GM21515 (cell line): ENCODE results near the gene TMEM200B.
"Not testable (repeated sequence)": the region's sequence is repeated elsewhere in the genome, so short reads cannot be mapped to it uniquely, and the experiment has no call there.

Source experiments
- ATAC-seq: cut with Tn5 transposase; IDR thresholded peaks from one replicate; pipeline ENCODE4 v1.9.1; 2021; ENCODE audit not compliant: unreplicated experiment

Gene TMEM200B

GRCh38 chr1:29134695-29135028 is 11.0 kb upstream of the TMEM200B start:
- ATAC-seq: no peak

- no peak for ATAC-seq
Measured at GRCh38 chr1:29133861-29134694, 10.4 kb upstream of the TMEM200B start.

- ATAC-seq: not testable (repeated sequence)
Measured at GRCh38 chr1:29131056-29131455, 7.4 kb upstream of the TMEM200B start.

DNA sequence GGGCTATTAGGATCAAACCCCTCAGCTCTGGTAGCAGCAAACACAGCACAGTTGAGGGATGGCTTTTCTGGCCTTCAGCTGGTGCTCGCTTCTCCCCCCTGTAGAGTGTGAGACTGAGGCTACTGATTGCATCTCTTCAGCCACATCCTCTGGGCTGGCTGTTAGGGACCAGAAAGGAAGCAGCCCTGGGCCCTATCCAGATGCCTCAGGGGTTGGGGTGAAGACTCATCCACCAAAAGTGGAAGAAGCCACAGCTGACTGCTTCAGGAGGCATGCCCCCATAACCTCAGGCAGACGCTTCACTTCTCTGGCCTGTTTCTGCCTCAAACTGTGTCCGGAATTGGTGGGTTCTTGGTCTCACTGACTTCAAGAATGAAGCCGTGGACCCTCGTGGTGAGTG is 6.2 kb upstream of the TMEM200B start:
- ATAC-seq: no peak

DNA sequence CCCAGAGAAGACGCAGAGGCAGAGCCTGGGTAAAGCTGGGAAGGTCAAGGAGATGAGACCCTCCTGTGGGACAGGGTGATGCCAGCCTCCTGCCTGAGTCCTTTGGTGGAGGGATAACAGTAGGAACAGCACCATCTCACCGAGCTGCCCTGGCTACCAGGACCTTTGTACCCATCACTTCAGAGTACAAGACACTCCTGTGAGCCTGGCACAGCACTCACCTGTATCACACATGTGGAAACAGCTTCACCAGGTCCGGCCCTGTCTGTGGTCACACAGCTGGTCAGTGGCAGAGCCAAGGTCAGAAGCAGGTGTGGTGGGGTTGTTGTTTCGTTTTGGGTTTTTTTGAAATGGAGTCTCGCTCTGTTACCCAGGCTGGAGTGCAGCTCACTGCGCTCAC is 5.0 kb upstream of the TMEM200B start:
- ATAC-seq: no peak

- no peak for ATAC-seq
Measured at GRCh38 chr1:29126198-29126597, 2.5 kb upstream of the TMEM200B start.

- no peak for ATAC-seq
Measured at GRCh38 chr1:29125788-29126187, 2.1 kb upstream of the TMEM200B start.

DNA sequence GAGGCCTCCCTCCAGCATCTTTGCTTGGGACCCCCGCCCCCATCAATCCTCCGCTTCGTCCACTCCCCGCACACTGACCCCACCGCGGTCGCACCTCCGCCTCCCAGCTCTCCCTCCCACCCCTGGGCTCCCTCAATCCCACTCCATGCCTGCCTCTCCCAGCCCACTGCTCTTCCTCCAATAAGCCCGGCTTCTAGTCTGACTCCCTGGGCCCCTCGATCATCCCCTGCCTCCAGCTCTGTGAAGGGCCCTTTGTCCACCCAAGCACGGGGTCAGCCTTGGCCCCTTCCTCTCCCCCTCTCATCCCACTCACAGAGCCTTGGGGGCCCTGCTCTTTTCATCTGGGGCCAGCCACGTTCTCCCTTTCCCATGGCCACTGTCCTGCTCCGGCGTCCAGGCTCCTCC is 1.5 kb upstream of the TMEM200B start:
- ATAC-seq: no peak

GRCh38 chr1:29124366-29125236 is 898 bp upstream of the TMEM200B start:
- ATAC-seq: no peak

DNA sequence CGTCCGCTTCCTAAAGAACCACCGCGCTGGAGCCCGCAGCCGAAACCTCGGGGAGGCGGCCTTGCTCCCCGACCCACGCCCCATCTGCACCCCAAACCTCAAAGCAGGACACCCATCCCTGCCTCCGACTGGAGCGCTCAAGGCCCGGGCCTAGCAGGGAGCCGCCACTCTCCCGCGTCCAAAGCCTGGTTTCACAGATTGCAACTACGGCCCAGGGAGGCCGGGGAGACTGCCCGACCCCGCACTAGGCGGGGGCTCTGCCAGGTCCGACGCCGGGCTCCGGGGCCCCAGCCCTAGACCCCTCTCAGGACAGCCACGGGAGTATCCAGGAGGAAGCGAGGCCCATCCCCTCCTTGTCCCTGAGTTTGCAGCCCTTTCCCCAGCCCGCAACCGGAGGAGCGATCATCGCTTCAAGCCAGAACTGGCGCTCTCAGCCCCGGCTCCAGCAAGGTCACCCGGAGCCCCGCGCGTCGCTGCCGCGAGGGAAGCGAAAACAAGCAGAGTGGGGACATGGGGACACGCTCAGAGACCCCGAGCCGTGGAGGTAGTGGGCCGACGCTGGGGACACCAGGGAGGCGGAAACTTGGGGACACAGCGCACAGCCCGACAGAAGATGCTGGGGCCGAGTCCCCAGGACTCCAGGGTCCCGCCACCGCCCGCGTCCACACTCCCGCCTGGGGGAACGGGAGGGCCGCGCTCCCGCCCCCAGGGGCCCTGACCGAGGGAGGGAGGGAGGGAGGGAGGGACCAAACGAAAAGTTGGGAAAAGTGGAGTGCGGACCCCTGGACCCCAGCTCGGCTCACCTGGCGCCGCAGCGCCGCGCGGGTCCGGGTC is 433 bp downstream of the TMEM200B start:
- no peak for ATAC-seq

DNA sequence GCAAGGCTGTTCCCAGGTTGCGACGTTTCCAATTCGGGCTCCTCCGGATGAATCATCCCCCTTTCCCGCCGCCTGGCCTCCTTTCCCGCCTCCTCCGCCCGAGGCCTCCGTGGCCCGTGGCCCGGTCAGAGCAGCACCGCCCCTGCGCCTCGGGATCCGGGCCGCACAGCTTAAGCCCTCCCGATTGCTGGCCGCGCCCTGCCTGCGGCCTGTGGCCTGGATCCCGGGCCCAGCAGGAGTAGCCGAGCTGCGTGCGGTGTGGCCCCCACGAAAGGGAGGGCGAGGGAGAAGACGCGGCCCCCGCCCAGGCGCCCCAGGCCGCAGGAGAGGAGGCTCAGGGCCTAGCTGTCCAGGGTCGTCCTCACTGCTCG is 1.0 kb downstream of the TMEM200B start:
- ATAC-seq: no peak

DNA sequence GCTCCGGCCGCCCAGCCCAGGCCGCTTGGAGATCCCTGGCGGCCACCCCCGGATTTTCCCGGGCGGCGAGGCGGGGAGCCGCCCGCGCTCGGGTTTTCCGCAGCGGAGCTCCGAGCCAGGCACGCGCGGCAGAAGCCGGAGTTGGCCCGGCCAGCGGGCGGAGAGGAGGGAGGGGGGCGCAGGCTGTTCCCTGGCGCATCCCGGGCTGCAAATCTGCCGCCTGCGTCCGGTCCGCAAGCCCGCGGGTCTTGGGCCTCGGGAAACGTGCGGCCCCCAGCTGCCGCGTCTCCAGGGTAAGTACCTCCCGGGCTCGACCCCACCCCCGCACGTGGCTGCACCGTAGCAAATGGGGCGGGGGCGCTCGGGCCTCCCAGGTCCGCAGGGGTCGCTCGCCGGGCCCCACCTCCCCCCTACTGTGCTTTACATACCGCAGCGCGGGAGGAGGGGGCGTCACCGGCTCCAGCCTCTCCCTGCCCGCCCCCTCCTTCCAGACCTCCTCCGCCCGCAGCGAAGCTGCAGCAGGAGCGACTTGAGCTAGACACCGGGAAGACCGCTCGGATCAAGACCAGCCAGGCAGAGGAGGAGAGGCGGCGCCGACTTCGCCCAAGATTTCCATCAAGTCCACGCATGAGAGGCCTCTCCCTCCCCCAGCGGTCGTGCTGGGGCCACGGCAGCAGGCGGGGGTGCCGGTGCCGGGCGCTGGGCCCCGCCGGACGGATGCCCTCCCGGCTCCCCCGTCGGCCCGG is 1.6 kb downstream of the TMEM200B start:
- no peak for ATAC-seq

GRCh38 chr1:29121516-29121935 is 2.2 kb downstream of the TMEM200B start:
- ATAC-seq: no peak

- ATAC-seq: no peak
Measured at GRCh38 chr1:29120947-29121485, 2.7 kb downstream of the TMEM200B start.

DNA sequence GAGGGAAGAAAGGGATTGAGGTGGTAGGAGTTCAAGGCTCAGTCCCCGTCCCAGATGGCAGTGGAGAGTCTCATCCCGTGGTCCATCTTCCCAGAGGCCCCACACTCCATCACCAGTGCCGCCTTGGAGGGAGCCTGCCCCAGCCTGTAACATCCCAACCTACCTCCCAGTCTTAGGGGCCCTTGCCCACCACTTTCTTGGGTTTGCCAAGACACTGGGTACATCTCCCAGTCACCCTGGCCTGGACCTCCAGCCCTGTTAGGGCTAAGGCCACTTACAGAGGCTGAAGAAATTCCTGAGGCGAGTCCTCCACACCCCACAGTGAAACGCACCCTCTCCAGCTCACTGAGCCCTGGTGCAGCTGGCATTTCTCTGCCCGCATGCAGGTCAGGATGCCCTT is 3.3 kb downstream of the TMEM200B start:
- ATAC-seq: no peak

DNA sequence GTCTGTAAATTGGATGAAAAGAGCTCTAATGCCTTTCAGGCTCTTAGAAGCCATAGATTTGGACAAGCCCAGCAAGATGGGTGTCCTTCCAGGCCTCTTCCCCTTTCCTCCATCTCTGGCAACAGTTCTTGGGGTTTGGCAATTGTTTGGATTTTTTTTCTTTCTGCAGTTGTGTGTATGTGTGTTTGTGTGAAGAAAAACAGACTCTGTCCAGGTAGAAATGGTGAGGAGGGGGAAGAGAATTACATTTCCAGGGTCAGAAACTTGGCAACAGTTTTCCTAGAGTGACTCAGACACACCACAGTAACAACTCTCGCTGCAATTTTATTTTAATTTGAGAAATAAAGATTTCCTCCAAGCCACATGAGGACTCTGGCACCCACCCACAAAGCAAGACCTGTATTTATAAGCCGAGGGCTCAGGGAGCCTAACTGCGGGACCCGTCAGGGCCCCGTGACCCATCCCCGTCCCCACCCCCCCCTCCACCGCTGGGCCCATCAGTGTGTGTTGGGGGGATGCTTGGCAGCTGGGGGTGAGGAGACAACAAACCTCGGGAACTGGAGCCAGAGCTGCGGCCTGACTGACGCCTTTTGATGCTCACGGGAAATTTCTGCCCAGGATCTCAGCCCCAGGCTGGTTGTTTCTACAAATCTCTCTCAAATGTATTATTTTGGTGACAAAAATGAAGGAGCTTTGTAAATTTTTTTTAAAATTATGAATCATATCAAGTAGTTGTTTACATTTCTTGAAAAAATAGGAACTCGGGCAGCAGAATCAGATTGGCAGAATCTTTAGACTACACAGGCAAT is 4.4 kb downstream of the TMEM200B start:
- no peak for ATAC-seq

- ATAC-seq: no peak
Measured at GRCh38 chr1:29117381-29117780, 6.3 kb downstream of the TMEM200B start.

- ATAC-seq: no peak
Measured at GRCh38 chr1:29114654-29115053, 9.0 kb downstream of the TMEM200B start.

GRCh38 chr1:29113413-29114117 is 10.1 kb downstream of the TMEM200B start:
- no peak for ATAC-seq
